Left lung (tissue), 10 donors: ENCODE measurements around the gene INAVA. TPM values are rescaled to one million over a fixed set of nuclear protein-coding genes. Genes with fewer than 3 reads are reported as not detected.
A peak's percentile ranks its signal among the peaks of the same experiment; 100 is the strongest.

Source experiments
- ATAC-seq: fragments of 200-7000 bp; cut with Tn5 transposase; one replicate; pipeline ENCODE4 v1.9.1; 2020; ENCODE audit warnings: moderate library complexity
- DNase-seq, 4 donors: peaks; one replicate each; pipeline ENCODE4 v3.0.0-alpha.2; 2013 to 2020
- H3K27ac ChIP-seq, 2 donors: fragments of 200-600 bp; sonication (generic) in 1 of 2; one replicate each; pipeline versions ENCODE4 v1.5.0 to v1.8.0; 2020 to 2021
- H3K27me3 ChIP-seq, 2 donors: fragments of 200-600 bp; sonication (generic) in 1 of 2; one replicate each; pipeline versions ENCODE4 v1.5.0 to v1.8.0; 2020 to 2021
- H3K36me3 ChIP-seq, 2 donors: fragments of 200-600 bp; sonication (generic) in 1 of 2; one replicate each; pipeline versions ENCODE4 v1.5.0 to v1.8.0; 2020 to 2021
- H3K4me1 ChIP-seq, 2 donors: fragments of 200-600 bp; one replicate each; pipeline ENCODE4 v1.8.0; 2021
- H3K4me3 ChIP-seq, 2 donors: fragments of 200-600 bp; sonication (generic) in 1 of 2; one replicate each; pipeline versions ENCODE4 v1.5.0 to v1.8.0; 2020 to 2021; ENCODE audit warnings: mild to moderate bottlenecking in 1 of 2
- H3K9me3 ChIP-seq, 2 donors: fragments of 200-600 bp; sonication (generic) in 1 of 2; one replicate each; pipeline versions ENCODE4 v1.5.0 to v1.8.0; 2020 to 2021
- CTCF ChIP-seq, 2 donors: fragments of 200-600 bp; sonication (generic) in 1 of 2; IDR thresholded peaks; one replicate each; pipeline versions ENCODE4 v1.5.0 to v1.8.0; 2021; ENCODE audit warnings: antibody characterized with exemption in 2 of 2
- intact Hi-C, 2 donors: fragments of 100-400 bp; cut with DNase I; formaldehyde crosslinking; loops; one replicate each; pipeline versions ENCODE4 v1.11.2 to v1.14.2; 2022
- polyA plus RNA-seq, 6 donors: library from polyadenylated mRNA; unstranded; fragments of 120-200 nt; gene quantifications; one replicate each; pipeline ENCODE4 v1.2.1, GENCODE V29; 2013; ENCODE audit not compliant: insufficient read length in 6 of 6
- total RNA-seq, 2 donors: library from RNA; stranded (reverse); fragmentation: NEBNext Ultra II Directional; extraction: Animal tissue kit (Norgen Biotek cat#: 25700); gene quantifications; one replicate each; pipeline ENCODE4 v1.2.1, GENCODE V29; 2021
- donor health status: DM: no; HTN: yes; CAD: no.
- donor health status: DM: no; HTN: no; CAD: no.

Gene INAVA
- total and polyA plus RNA-seq, 8 donors, result 5.5 to 25.5 (median 23.1) TPM

GRCh38 chr1:200872446-200873115, 22.1 kb upstream of the INAVA start, which contains the start of gene GPR25:
Gene GPR25, plus strand, starts transcription at chr1:200872981. Its CDS starts 57 bp downstream, at chr1:200873038.
- no peaks in the 10 kb centered on the region for H3K36me3 ChIP-seq
- DNase-seq (no peak), ATAC-seq (peak; percentile 11)
- no peak within 1 kb of the TSS for H3K27ac ChIP-seq
- H3K4me3 ChIP-seq, result peak within 1 kb of the TSS in 1 of 2 donors; percentile 16
- intact Hi-C loops, result no loop called here
- peaks cover 12 to 18% of the 10 kb centered on the region in 2 donors for H3K4me1 ChIP-seq
- H3K27me3 ChIP-seq, result peaks cover 32 to 77% of the 10 kb centered on the region in 2 donors
- H3K9me3 ChIP-seq, result no peaks in the 10 kb centered on the region
- no peak for TF ChIP-seq CTCF (IDR thresholded peaks at IDR 0.05)

GRCh38 chr1:200873116-200873670, 21.5 kb upstream of the INAVA start:
- H3K27ac ChIP-seq, result no peak overlapping the region
- TF ChIP-seq CTCF (IDR thresholded peaks at IDR 0.05), result no peak
- H3K27me3 ChIP-seq, result peaks cover 32 to 81% of the 10 kb centered on the region in 2 donors
- peak overlapping the region in 1 of 2 donors; percentile 16 for H3K4me3 ChIP-seq
- H3K4me1 ChIP-seq, result peaks cover 12 to 18% of the 10 kb centered on the region in 2 donors
- no peaks in the 10 kb centered on the region for H3K36me3 ChIP-seq
- intact Hi-C loops, result no loop called here
- H3K9me3 ChIP-seq, result no peaks in the 10 kb centered on the region
- peak; percentile 62 for ATAC-seq
- peak in 2 of 4 donors; percentile 47 to 80 for DNase-seq

GRCh38 chr1:200873671-200874397, 20.9 kb upstream of the INAVA start:
- peak; percentile 31 for ATAC-seq
- DNase-seq, result peak in 1 of 4 donors; percentile 80
- TF ChIP-seq CTCF (IDR thresholded peaks at IDR 0.05), result no peak
- H3K4me3 ChIP-seq, result peak overlapping the region in 1 of 2 donors; percentile 16
- intact Hi-C loops, result no loop called here
- H3K9me3 ChIP-seq, result no peaks in the 10 kb centered on the region
- peaks cover 12 to 18% of the 10 kb centered on the region in 2 donors for H3K4me1 ChIP-seq
- H3K36me3 ChIP-seq, result no peaks in the 10 kb centered on the region
- no peak overlapping the region for H3K27ac ChIP-seq
- peaks cover 32 to 79% of the 10 kb centered on the region in 2 donors for H3K27me3 ChIP-seq

- ATAC-seq (no peak), DNase-seq (no peak)
- no peaks in the 10 kb centered on the region for H3K9me3 ChIP-seq
- no peak overlapping the region for H3K4me3 ChIP-seq
- no peak for TF ChIP-seq CTCF (IDR thresholded peaks at IDR 0.05)
- H3K36me3 ChIP-seq, result no peaks in the 10 kb centered on the region
- intact Hi-C loops, result no loop called here
- H3K27me3 ChIP-seq, result peaks cover 32 to 71% of the 10 kb centered on the region in 2 donors
- H3K27ac ChIP-seq, result no peak overlapping the region
- H3K4me1 ChIP-seq, result peaks cover 12 to 18% of the 10 kb centered on the region in 2 donors
Observed at GRCh38 chr1:200874694-200875093, 20.0 kb upstream of the INAVA start.

GRCh38 chr1:200875416-200875815, 19.3 kb upstream of the INAVA start:
- H3K9me3 ChIP-seq, result no peaks in the 10 kb centered on the region
- H3K27me3 ChIP-seq, result peaks cover 32 to 63% of the 10 kb centered on the region in 2 donors
- no peak overlapping the region for H3K27ac ChIP-seq
- TF ChIP-seq CTCF (IDR thresholded peaks at IDR 0.05), result no peak
- intact Hi-C loops, result no loop called here
- H3K36me3 ChIP-seq, result no peaks in the 10 kb centered on the region
- no peak for DNase-seq
- peaks cover 12 to 18% of the 10 kb centered on the region in 2 donors for H3K4me1 ChIP-seq
- no peak overlapping the region for H3K4me3 ChIP-seq
- ATAC-seq, result no peak
